GM10266 (cell line): ENCODE results near the gene ACTA2.

Source experiments
- DNase-seq: peaks from one replicate; pipeline ENCODE4 v3.0.0; 2012; ENCODE audit errors: extremely low spot score
- TF ChIP-seq, protein P1 (sequence below): IDR thresholded peaks from 2 replicates; pipeline ENCODE4 v1.5.1; 2012; ENCODE audit warnings: mild to moderate bottlenecking, low read depth; ENCODE audit not compliant: control insufficient read depth, insufficient read depth; ENCODE audit errors: missing control alignments

Gene ACTA2

DNA sequence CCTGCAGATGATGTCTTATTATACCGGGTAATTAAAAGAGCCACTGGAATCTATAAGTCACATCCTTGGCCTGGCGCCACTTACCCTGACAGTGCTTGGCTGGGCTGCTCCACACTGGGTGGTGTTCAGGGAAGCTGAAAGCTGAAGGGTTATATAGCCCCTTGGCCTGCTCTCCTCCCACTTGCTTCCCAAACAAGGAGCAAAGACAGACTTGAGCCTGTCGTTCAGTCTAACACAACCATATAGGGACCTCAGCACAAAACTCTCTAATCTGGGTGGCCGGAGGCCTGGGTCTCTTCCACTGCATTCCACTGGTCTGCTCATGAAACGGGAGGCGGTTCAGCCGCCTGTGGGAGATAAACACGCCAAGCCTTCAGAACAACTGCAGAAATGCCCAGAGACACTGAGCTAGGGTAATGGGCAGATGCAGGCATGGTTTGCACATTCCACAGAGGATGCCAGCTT lies at the start of gene ACTA2:
Gene ACTA2 (minus strand): TSS at position 127 of the 465 bp plus-strand sequence. CDS start 3,843 bp downstream, outside the sequence.
- no peak for DNase-seq
- TF ChIP-seq, protein P1, sequence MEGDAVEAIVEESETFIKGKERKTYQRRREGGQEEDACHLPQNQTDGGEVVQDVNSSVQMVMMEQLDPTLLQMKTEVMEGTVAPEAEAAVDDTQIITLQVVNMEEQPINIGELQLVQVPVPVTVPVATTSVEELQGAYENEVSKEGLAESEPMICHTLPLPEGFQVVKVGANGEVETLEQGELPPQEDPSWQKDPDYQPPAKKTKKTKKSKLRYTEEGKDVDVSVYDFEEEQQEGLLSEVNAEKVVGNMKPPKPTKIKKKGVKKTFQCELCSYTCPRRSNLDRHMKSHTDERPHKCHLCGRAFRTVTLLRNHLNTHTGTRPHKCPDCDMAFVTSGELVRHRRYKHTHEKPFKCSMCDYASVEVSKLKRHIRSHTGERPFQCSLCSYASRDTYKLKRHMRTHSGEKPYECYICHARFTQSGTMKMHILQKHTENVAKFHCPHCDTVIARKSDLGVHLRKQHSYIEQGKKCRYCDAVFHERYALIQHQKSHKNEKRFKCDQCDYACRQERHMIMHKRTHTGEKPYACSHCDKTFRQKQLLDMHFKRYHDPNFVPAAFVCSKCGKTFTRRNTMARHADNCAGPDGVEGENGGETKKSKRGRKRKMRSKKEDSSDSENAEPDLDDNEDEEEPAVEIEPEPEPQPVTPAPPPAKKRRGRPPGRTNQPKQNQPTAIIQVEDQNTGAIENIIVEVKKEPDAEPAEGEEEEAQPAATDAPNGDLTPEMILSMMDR = no peak

DNA sequence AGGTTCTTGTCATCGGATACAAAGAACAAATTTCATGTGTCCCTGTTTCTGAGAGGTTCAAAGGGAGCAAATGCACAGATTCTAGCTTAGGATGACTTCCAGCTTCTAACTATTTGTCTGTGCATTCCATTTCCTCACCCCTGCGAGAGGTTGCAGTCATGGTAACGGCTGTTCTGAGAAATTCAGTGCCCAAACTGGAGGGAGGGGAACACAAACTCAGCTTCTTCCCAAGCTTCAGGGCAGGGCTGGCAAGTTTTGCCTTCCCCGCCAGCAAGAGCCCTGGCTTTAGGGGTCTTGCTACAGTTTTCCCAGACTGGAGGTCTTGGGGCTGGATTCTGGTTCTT lies 49.1 kb upstream of the ACTA2 start:
- TF ChIP-seq, protein P1 = no peak

DNA sequence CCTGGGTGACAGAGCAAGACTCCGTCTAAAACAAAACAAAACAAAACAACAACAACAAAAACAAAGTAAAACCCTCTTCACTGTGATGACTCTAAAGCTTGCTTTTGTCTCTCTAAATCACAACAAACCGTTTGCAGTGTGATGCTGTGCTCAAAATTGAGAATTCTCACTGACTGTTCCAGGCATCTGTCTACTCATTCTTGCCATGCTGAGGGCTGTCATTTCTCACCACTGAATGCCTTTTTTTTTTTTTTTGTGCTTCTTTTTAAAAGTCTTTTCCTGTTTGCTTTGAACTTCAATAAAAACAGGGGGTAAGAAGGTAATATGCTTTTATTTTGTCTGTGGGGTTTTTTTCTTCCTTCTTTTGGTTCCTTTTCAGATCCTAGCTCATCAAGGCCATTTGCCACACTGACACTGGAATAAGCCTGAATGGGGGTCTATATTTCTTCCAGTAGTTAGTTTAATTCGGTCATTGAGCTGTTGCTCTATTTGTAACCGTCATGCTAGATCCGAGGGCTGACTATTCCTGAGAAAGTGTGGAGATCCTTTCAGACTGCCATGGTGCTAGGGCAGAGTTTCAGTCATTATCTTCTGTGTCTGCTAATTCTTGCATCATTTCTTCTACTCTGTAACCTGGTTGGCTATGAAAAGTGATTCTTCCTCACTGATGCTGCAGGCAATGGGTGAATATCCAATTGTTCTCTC lies 48.6 kb upstream of the ACTA2 start:
- DNase-seq = no peak
- TF ChIP-seq, protein P1 = no peak

More for the DNA sequence above, 49.1 kb upstream of the ACTA2 start:
- DNase-seq = no peak

DNA sequence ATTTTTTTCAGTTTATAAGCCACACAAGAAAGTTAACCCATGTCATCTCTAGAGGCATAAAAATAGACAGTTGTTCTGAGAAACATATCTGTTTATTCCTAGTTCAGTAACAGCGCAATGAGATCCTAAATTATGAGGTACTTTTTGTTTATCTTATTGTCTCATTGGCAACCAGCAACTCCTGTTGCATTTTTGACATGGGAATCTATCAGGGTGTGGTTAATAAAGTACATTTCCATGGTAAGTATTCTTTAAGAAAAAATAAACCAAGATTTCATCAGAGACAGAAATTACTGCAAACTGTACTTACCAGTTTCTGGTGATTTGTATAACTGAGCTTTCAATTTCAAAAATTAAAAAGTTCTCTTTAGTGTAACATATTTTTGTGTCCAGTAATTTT lies 47.1 kb upstream of the ACTA2 start:
- TF ChIP-seq, protein P1 = no peak
- DNase-seq = no peak

DNA sequence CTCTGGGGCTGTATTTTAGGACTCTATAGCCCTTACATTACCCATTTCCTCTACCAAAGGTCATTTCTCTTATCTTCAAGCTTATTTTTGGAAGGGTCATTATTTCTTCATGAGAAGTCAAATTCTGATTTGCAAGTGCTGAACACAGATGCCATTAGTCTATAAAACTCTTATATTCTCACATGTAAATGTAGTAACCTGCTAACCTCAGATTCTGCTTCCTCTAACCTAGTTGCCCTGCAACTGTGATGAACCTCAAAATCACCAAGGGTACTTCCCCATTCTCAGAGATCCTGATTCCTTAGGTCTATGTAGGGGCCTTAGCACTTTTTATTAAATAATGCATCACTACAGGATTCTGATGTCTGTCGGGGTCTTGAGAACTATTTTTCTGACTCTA lies 44.4 kb upstream of the ACTA2 start:
- DNase-seq = no peak
- TF ChIP-seq, protein P1 = no peak

DNA sequence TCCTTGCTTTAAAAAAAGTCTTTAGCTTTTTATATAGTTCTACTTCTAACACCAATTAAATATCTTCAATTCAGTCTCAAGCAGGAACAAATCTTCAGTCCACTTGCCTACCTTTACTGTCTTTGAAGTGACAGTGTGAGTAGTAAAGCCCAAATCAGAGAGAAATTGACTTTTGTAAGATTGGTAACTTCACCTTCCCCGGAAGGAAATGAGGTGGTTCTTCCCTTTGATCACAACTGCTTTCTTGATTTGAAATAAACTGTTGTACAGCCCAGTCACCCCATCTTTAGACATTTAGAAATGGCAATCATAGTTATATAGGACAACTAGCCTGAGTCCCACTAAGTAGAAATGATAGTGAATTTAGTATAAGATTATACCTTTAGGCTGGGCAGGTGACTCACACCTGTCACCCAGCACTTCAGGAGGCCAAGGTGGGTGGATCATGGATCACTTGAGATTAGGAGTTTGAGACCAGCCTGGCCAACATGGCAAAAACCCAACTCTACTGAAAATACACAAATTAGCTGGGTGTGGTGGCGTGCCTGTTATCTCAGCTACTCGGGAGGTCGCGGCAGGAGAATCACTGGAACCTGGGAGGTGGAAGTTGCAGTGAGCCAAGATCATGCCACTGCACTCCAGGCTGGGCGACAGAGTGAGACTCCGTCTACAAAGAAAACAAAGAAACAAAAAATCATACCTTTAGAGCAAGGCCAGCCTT lies 42.7 kb upstream of the ACTA2 start:
- TF ChIP-seq, protein P1 = no peak
- DNase-seq = no peak

DNA sequence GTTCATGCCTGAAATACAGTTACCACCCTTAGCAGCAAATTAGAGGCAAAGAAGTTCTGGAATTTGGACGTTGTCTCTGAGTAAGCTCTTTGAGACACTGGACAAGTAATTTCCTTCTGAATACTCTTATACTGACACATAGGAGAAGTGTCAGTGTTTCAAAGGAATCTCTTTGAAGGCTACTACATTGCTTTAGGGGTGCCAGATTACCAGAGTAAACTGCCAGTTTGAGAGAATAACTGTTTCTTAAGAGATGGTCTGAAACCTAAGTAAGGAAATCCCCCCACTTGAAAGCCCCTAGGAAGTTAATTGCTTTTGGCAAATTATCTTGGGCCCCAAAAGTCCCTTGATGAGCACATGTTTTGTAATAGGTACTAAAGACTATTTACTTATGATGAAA lies 41.4 kb upstream of the ACTA2 start:
- TF ChIP-seq, protein P1 = no peak
- peak; percentile 34 for DNase-seq
